ENCODE data around the gene RTN4R. TPM values are rescaled to one million over a fixed set of nuclear protein-coding genes. Genes with fewer than 3 reads are reported as not detected.

RTN4R gene
- total RNA-seq, 1 donor from 2014 or later: 5.5 TPM

- Mint-ChIP-seq H3K27me3 (ENCODE audit: low read depth) (no peaks in the 10 kb centered on the region), H3K27ac (ENCODE audit: unreplicated experiment) (no peak overlapping the region), H3K9me3 (ENCODE audit: low read depth) (no peaks in the 10 kb centered on the region), H3K36me3 (ENCODE audit: low read depth) (no peaks in the 10 kb centered on the region), H3K4me1 (ENCODE audit: low read depth) (peaks cover 16% of the 10 kb centered on the region), H3K4me3 (ENCODE audit: unreplicated experiment) (no peak overlapping the region)
- TF ChIP-seq CTCF (IDR thresholded peaks at IDR 0.05): no peak
- DNase-seq (ENCODE audit: low spot score): no peak
These were observed 22.3 kb downstream of the RTN4R start for GRCh38 chr22:20245577-20246367.

GRCh38 chr22:20244691-20245576, 23.2 kb downstream of the RTN4R start:
- H3K27ac Mint-ChIP-seq (ENCODE audit: unreplicated experiment): no peak overlapping the region

GRCh38 chr22:20244250-20244648, 23.9 kb downstream of the RTN4R start:
- Mint-ChIP-seq H3K27me3 (ENCODE audit: low read depth) (no peaks in the 10 kb centered on the region), H3K27ac (ENCODE audit: unreplicated experiment) (no peak overlapping the region), H3K9me3 (ENCODE audit: low read depth) (no peaks in the 10 kb centered on the region), H3K4me1 (ENCODE audit: low read depth) (peaks cover 16% of the 10 kb centered on the region), H3K4me3 (ENCODE audit: unreplicated experiment) (no peak overlapping the region), H3K36me3 (ENCODE audit: low read depth) (no peaks in the 10 kb centered on the region)
- TF ChIP-seq CTCF (IDR thresholded peaks at IDR 0.05): no peak
- no peak for DNase-seq (ENCODE audit: low spot score)

More at GRCh38 chr22:20244691-20245576, 23.2 kb downstream of the RTN4R start:
- Mint-ChIP-seq H3K9me3 (ENCODE audit: low read depth) (no peaks in the 10 kb centered on the region), H3K36me3 (ENCODE audit: low read depth) (no peaks in the 10 kb centered on the region), H3K27me3 (ENCODE audit: low read depth) (no peaks in the 10 kb centered on the region), H3K4me1 (ENCODE audit: low read depth) (peaks cover 16% of the 10 kb centered on the region), H3K4me3 (ENCODE audit: unreplicated experiment) (no peak overlapping the region)
- no peak for DNase-seq (ENCODE audit: low spot score)
- no peak for TF ChIP-seq CTCF (IDR thresholded peaks at IDR 0.05)

- peaks cover 16% of the 10 kb centered on the region for H3K4me1 Mint-ChIP-seq (ENCODE audit: low read depth)
- no peak overlapping the region for H3K27ac Mint-ChIP-seq (ENCODE audit: unreplicated experiment)
These were observed 24.4 kb downstream of the RTN4R start for GRCh38 chr22:20243537-20244249.

More at GRCh38 chr22:20243537-20244249, 24.4 kb downstream of the RTN4R start:
- no peak for TF ChIP-seq CTCF (IDR thresholded peaks at IDR 0.05)
- no peaks in the 10 kb centered on the region for H3K36me3 Mint-ChIP-seq (ENCODE audit: low read depth)
- H3K27me3 Mint-ChIP-seq (ENCODE audit: low read depth): no peaks in the 10 kb centered on the region
- H3K9me3 Mint-ChIP-seq (ENCODE audit: low read depth): no peaks in the 10 kb centered on the region
- DNase-seq (ENCODE audit: low spot score): no peak
- H3K4me3 Mint-ChIP-seq (ENCODE audit: unreplicated experiment): peak overlapping the region; percentile 16

All from chondrocyte (in vitro differentiated cells).